ENCODE results near the gene ITK. TPM values are rescaled to one million over a fixed set of nuclear protein-coding genes. Genes with fewer than 3 reads are reported as not detected.

The ITK gene
- total RNA-seq, 6 experiments from 2014 or later = not detected

GRCh38 chr5:157165261-157165660 is 15.4 kb upstream of the ITK start:
- DNase-seq = no peak
- no peak overlapping the region for H3K27ac Mint-ChIP-seq
- peaks cover 39% of the 10 kb centered on the region for H3K27me3 Mint-ChIP-seq (ENCODE audit: insufficient read depth)
- TF ChIP-seq, protein P1, sequence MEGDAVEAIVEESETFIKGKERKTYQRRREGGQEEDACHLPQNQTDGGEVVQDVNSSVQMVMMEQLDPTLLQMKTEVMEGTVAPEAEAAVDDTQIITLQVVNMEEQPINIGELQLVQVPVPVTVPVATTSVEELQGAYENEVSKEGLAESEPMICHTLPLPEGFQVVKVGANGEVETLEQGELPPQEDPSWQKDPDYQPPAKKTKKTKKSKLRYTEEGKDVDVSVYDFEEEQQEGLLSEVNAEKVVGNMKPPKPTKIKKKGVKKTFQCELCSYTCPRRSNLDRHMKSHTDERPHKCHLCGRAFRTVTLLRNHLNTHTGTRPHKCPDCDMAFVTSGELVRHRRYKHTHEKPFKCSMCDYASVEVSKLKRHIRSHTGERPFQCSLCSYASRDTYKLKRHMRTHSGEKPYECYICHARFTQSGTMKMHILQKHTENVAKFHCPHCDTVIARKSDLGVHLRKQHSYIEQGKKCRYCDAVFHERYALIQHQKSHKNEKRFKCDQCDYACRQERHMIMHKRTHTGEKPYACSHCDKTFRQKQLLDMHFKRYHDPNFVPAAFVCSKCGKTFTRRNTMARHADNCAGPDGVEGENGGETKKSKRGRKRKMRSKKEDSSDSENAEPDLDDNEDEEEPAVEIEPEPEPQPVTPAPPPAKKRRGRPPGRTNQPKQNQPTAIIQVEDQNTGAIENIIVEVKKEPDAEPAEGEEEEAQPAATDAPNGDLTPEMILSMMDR (IDR thresholded peaks at IDR 0.05) = no peak
- H3K36me3 Mint-ChIP-seq (ENCODE audit: low read depth) = no peaks in the 10 kb centered on the region
- no peaks in the 10 kb centered on the region for H3K9me3 Mint-ChIP-seq
- H3K4me1 Mint-ChIP-seq (ENCODE audit: low read depth) = peaks cover 7% of the 10 kb centered on the region
- no peak overlapping the region for H3K4me3 Mint-ChIP-seq

GRCh38 chr5:157165668-157166067 is 15.0 kb upstream of the ITK start:
- peaks cover 39% of the 10 kb centered on the region for H3K27me3 Mint-ChIP-seq (ENCODE audit: insufficient read depth)
- no peaks in the 10 kb centered on the region for H3K36me3 Mint-ChIP-seq (ENCODE audit: low read depth)
- no peak for DNase-seq
- peaks cover 7% of the 10 kb centered on the region for H3K4me1 Mint-ChIP-seq (ENCODE audit: low read depth)
- H3K9me3 Mint-ChIP-seq = no peaks in the 10 kb centered on the region
- H3K27ac Mint-ChIP-seq = no peak overlapping the region
- TF ChIP-seq, protein P1 (IDR thresholded peaks at IDR 0.05) = no peak
- H3K4me3 Mint-ChIP-seq = no peak overlapping the region

- DNase-seq = no peak
- peaks cover 37% of the 10 kb centered on the region for H3K27me3 Mint-ChIP-seq (ENCODE audit: insufficient read depth)
- H3K36me3 Mint-ChIP-seq (ENCODE audit: low read depth) = no peaks in the 10 kb centered on the region
- H3K9me3 Mint-ChIP-seq = no peaks in the 10 kb centered on the region
- no peak within 1 kb of the TSS for H3K27ac Mint-ChIP-seq
- no peak within 1 kb of the TSS for H3K4me3 Mint-ChIP-seq
- peaks cover 7% of the 10 kb centered on the region for H3K4me1 Mint-ChIP-seq (ENCODE audit: low read depth)
- TF ChIP-seq, protein P1 (IDR thresholded peaks at IDR 0.05) = no peak
Measured at GRCh38 chr5:157166214-157167213, 14.1 kb upstream of the ITK start, which contains the start of gene GARIN3. GARIN3 (minus strand) TSS chr5:157166264; CDS start chr5:157166168, 96 bp downstream.

- peak overlapping the region; percentile 27; the same call in 1 of the 2 replicates for H3K27ac Mint-ChIP-seq
Measured at GRCh38 chr5:157167214-157167621, 13.4 kb upstream of the ITK start.

DNA sequence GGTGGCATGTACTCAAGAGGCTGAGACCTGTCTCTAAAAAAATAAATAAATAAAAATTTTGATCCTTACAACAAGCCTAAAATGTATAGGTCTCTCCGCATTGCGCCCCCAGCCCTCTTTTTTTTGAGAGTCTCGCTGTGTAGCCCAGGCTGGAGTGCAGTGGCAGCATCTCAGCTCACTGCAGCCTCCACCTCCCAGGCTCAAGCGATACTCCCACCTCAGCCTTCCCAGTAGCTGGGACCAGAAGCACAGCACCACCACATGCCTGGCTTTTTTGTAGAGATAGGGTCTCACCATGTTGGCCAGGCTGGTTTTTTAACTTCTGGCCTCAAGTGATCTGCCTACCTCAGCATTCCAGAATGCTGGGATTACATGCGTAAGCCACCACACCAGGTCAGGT is 12.4 kb upstream of the ITK start:
- H3K4me1 Mint-ChIP-seq (ENCODE audit: low read depth) = peaks cover 7% of the 10 kb centered on the region
- TF ChIP-seq, protein P1 (IDR thresholded peaks at IDR 0.05) = no peak
- H3K27ac Mint-ChIP-seq = no peak overlapping the region
- H3K36me3 Mint-ChIP-seq (ENCODE audit: low read depth) = no peaks in the 10 kb centered on the region
- no peak for DNase-seq
- no peaks in the 10 kb centered on the region for H3K9me3 Mint-ChIP-seq
- peaks cover 25% of the 10 kb centered on the region for H3K27me3 Mint-ChIP-seq (ENCODE audit: insufficient read depth)
- H3K4me3 Mint-ChIP-seq = no peak overlapping the region

More at GRCh38 chr5:157167214-157167621, 13.4 kb upstream of the ITK start:
- no peaks in the 10 kb centered on the region for H3K36me3 Mint-ChIP-seq (ENCODE audit: low read depth)
- H3K4me1 Mint-ChIP-seq (ENCODE audit: low read depth) = peaks cover 7% of the 10 kb centered on the region
- H3K27me3 Mint-ChIP-seq (ENCODE audit: insufficient read depth) = peaks cover 31% of the 10 kb centered on the region
- H3K9me3 Mint-ChIP-seq = no peaks in the 10 kb centered on the region
- DNase-seq = peak; percentile 67
- TF ChIP-seq, protein P1 (IDR thresholded peaks at IDR 0.05) = no peak
- peak overlapping the region; percentile 18; the same call in 1 of the 2 replicates for H3K4me3 Mint-ChIP-seq

Data from HFFc6 (cell line).